K562 (cell line): Measurements from ENCODE around the gene COL24A1. TPM values are rescaled to one million over a fixed set of nuclear protein-coding genes. Genes with fewer than 3 reads are reported as not detected.

Source experiments
- ATAC-seq: fragments of 200-7000 bp; cut with Tn5 transposase; 3 replicates; pipeline ENCODE4 v1.9.1; 2020; ENCODE audit warnings: moderate library complexity
- BruUV-seq: library from RNA; stranded (reverse); fragments of 400-500 nt; replicated peaks from 2 replicates; lab custom pipeline; 2021; lab: Mats Ljungman, UMichigan
- CTCF ChIA-PET: fragments of 300-600 bp; formaldehyde crosslinking; extraction: SDS; loops from one replicate; lab custom pipeline; 2021; ENCODE audit warnings: low intra/inter-chr PET ratio; lab: Yijun Ruan, JAX
- POLR2A ChIA-PET: fragments of 300-600, 350-650 bp; sonication (Branson Sonifier 250); formaldehyde crosslinking; extraction: SDS; loops from one replicate; lab custom pipeline; 2021; ENCODE audit warnings: antibody characterized with exemption, inconsistent platforms; lab: Yijun Ruan, JAX
- DNase-seq, 4 experiments: peaks; one replicate each; pipeline versions ENCODE4 v3.0.0 to v3.0.0-alpha.2; 2011 to 2018; ENCODE audit warnings: low spot score in 3 of 4, mixed read lengths in 3 of 4; ENCODE audit errors: extremely low read depth in 1 of 4
- FAIRE-seq: peaks from 2 replicates; lab custom pipeline; 2011; peaks lifted over from hg19 to GRCh38; lab: Jason Lieb, UNC
- H2AFZ ChIP-seq: 2 replicates; pipeline ENCODE4 v1.6.0; 2011; ENCODE audit warnings: low read depth, low read length, control low read depth, inconsistent platforms
- H3K27ac ChIP-seq: fragments of 200-600 bp; 3 replicates; pipeline ENCODE4 v1.8.0; 2011; ENCODE audit warnings: low read depth, mild to moderate bottlenecking, control low read depth, inconsistent platforms, low read length, moderate library complexity, mixed read lengths; ENCODE audit errors: extremely low read depth
- H3K27me3 ChIP-seq, 2 experiments: fragments of 300-600 bp in 1 of 2; 2 replicates in 1 of 2; 3 replicates in 1 of 2; pipeline versions ENCODE4 v1.6.0 to v1.8.0; 2011; ENCODE audit warnings: inconsistent platforms in 2 of 2, low read length in 2 of 2, mild to moderate bottlenecking in 1 of 2, mixed read lengths in 1 of 2, moderate library complexity in 1 of 2; ENCODE audit not compliant: control insufficient read depth in 2 of 2, insufficient read depth in 2 of 2
- H3K36me3 ChIP-seq: fragments of 300-600 bp; 3 replicates; pipeline ENCODE4 v1.8.0; 2011; ENCODE audit warnings: mild to moderate bottlenecking, low read length, inconsistent platforms; ENCODE audit not compliant: control insufficient read depth, insufficient read depth
- H3K4me1 ChIP-seq, 2 experiments: fragments of 200-600 bp in 1 of 2; replicated peaks in 1 of 2; 2 replicates in 1 of 2; 3 replicates in 1 of 2; pipeline versions ENCODE4 v1.5.1 to v1.8.0; 2011; ENCODE audit warnings: inconsistent platforms in 2 of 2, low read length in 2 of 2, mild to moderate bottlenecking in 1 of 2, mixed read lengths in 1 of 2, moderate library complexity in 1 of 2; ENCODE audit not compliant: control insufficient read depth in 2 of 2, insufficient read depth in 2 of 2
- H3K4me2 ChIP-seq: 2 replicates; pipeline ENCODE4 v1.6.1; 2011; ENCODE audit warnings: low read length, control low read depth, inconsistent platforms, mixed read lengths; ENCODE audit not compliant: insufficient read depth
- H3K4me3 ChIP-seq: fragments of 200-600 bp; sonication (generic), shearing (Covaris generic); 2 replicates; pipeline ENCODE4 v1.5.1; 2016; ENCODE audit warnings: control low read depth, inconsistent platforms
- H3K79me2 ChIP-seq: fragments of 200-600 bp; 3 replicates; pipeline ENCODE4 v1.8.0; 2011; ENCODE audit warnings: low read length, inconsistent platforms; ENCODE audit not compliant: control insufficient read depth, insufficient read depth
- H3K9ac ChIP-seq, 2 experiments: 2 replicates each; pipeline versions ENCODE4 v1.6.0 to v1.6.1; 2011; ENCODE audit warnings: low read depth in 2 of 2, low read length in 2 of 2, control low read depth in 1 of 2, inconsistent platforms in 1 of 2, mild to moderate bottlenecking in 1 of 2, mixed read lengths in 1 of 2; ENCODE audit not compliant: insufficient read depth in 1 of 2
- H3K9me1 ChIP-seq: one replicate; pipeline ENCODE4 v1.6.0; 2011; ENCODE audit warnings: inconsistent platforms, mild to moderate bottlenecking, low read length, moderate library complexity; ENCODE audit not compliant: control insufficient read depth, insufficient read depth
- H3K9me3 ChIP-seq: replicated peaks from 2 replicates; pipeline ENCODE4 v1.5.1; 2011; ENCODE audit warnings: low read depth, low read length, inconsistent platforms; ENCODE audit not compliant: control insufficient read depth, insufficient read depth
- H4K20me1 ChIP-seq: replicated peaks from 2 replicates; pipeline ENCODE4 v1.6.1; 2011; ENCODE audit warnings: low read length, inconsistent platforms, mixed read lengths; ENCODE audit not compliant: control insufficient read depth, insufficient read depth
- BACH1 ChIP-seq: fragments of 200-800 bp; sonication (Bioruptor generic); IDR thresholded peaks from 2 replicates; pipeline ENCODE4 v1.6.1; 2016; ENCODE audit warnings: missing genetic modification characterization, missing compliant biosample characterization
- NR3C1 ChIP-seq: sonication (generic); formaldehyde crosslinking; IDR thresholded peaks from 2 replicates; pipeline ENCODE4 v1.8.1; 2022; ENCODE audit warnings: missing genetic modification reagents
- RB1 ChIP-seq: fragments of 450-650 bp; IDR thresholded peaks from 2 replicates; pipeline ENCODE4 v1.6.1; 2017; ENCODE audit warnings: low read depth, mild to moderate bottlenecking
- SOX6 ChIP-seq: fragments of 450-650 bp; IDR thresholded peaks from 2 replicates; pipeline ENCODE4 v1.6.1; 2014; ENCODE audit warnings: mild to moderate bottlenecking
- ZHX1 ChIP-seq: fragments of 150-350 bp; conservative IDR thresholded peaks from 2 replicates; pipeline ENCODE4 v1.6.1; 2014; ENCODE audit warnings: low read length
- ZNF121 ChIP-seq: sonication (generic); formaldehyde crosslinking; conservative IDR thresholded peaks from 2 replicates; pipeline ENCODE4 v1.8.0; 2022; ENCODE audit warnings: missing genetic modification reagents
- ZNF79 ChIP-seq: fragments of 250-450 bp; sonication (Bioruptor Pico); IDR thresholded peaks from 2 replicates; pipeline ENCODE4 v1.4.0; 2020; ENCODE audit warnings: low read depth, mild to moderate bottlenecking, moderate library complexity
- WGBS: fragments of 100-300 bp; shearing (Covaris generic); methylation state at CpG from one replicate; pipeline ENCODE4 v1.1.6; 2016; ENCODE audit warnings: low coverage, mixed read lengths; ENCODE audit not compliant: insufficient coverage; ENCODE audit errors: missing lambda C conversion rate; 5-methylcytosine and 5-hydroxymethylcytosine counted together
- in situ Hi-C: fragments of 300-500 bp; cut with MboI; formaldehyde crosslinking; loops from 4 replicates; pipeline ENCODE4 v1.15.0; 2018; ENCODE audit warnings: inconsistent platforms, mixed read lengths
- intact Hi-C: fragments of 100-400 bp; cut with micrococcal nuclease; formaldehyde crosslinking; loops from 2 replicates; pipeline ENCODE4 v1.14.2; 2022
- polyA plus RNA-seq, 8 experiments: library from polyadenylated mRNA; depleted of rRNA in 4 of 8; stranded (reverse) in 5 of 8; unstranded in 3 of 8; fragments of >200 nt; fragmentation: Nextera tagmentation in 2 of 8; fragmentation: Illumina TruSeq in 1 of 8; extraction: Ambion mirVana in 2 of 8; extraction: Trizol in 1 of 8; gene quantifications; 2 replicates each; pipeline versions ENCODE4 v1.2.1 to v1.2.3, GENCODE V29; 2011 to 2014; ENCODE audit warnings: inconsistent platforms in 1 of 8, missing spikeins in 1 of 8
- total RNA-seq, 7 experiments: library from RNA; depleted of rRNA in 6 of 7; stranded (reverse); fragments of >200 nt in 6 of 7; fragmentation: Illumina TruSeq in 2 of 7; extraction: Trizol in 2 of 7; gene quantifications; 2 replicates each; pipeline versions ENCODE4 v1.2.1 to v1.2.3, GENCODE V29; 2011 to 2021; ENCODE audit warnings: low replicate concordance in 1 of 7
- TF ChIP-seq, protein P1 (sequence below): fragments of 450-650 bp; formaldehyde crosslinking; conservative IDR thresholded peaks from 2 replicates; pipeline ENCODE4 v1.4.0; 2022; ENCODE audit warnings: mild to moderate bottlenecking, missing genetic modification characterization

Gene COL24A1
- total and polyA plus RNA-seq, 9 of the 15 experiments (the other 6 are each of a cell fraction or from before 2014, with no cell fraction given) = 0.01 to 0.06 (median 0.03) TPM; not detected in 2

DNA sequence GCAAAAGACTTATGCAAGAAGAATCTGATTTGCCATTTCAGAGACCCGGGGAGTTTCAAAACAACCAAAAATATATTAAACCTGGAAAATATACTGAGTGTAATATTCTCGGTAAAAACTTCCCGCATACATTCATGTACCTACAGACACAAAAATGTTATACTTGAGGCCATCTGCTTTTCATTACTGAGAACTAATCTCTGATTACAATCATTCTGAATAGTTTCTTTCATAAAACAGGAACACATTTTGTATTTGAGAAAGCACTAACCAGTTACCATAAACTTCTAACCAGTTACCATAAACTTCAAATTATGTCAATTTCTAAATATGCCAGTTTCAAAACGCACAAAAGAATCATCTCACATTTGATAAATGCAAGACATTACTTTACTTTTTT, 456.1 kb downstream of the COL24A1 start:
- no peak for ATAC-seq
- peak; percentile 37 for FAIRE-seq
- CTCF ChIA-PET = no interaction called here
- in situ Hi-C loops = no loop called here
- no peak overlapping the region for H3K4me2 ChIP-seq
- H3K9ac ChIP-seq = no peak overlapping the region
- H3K9me3 ChIP-seq = no peaks in the 10 kb centered on the region
- H3K9me1 ChIP-seq = no peaks in the 10 kb centered on the region
- H3K79me2 ChIP-seq = peaks cover 31% of the 10 kb centered on the region
- no peak overlapping the region for H3K27ac ChIP-seq
- intact Hi-C loops = loop anchor here (10.0 kb wide), 1 partner anchor 396 kb away; no protein-coding TSS in a partner anchor
- H4K20me1 ChIP-seq = no peaks in the 10 kb centered on the region
- TF ChIP-seq, protein P1, sequence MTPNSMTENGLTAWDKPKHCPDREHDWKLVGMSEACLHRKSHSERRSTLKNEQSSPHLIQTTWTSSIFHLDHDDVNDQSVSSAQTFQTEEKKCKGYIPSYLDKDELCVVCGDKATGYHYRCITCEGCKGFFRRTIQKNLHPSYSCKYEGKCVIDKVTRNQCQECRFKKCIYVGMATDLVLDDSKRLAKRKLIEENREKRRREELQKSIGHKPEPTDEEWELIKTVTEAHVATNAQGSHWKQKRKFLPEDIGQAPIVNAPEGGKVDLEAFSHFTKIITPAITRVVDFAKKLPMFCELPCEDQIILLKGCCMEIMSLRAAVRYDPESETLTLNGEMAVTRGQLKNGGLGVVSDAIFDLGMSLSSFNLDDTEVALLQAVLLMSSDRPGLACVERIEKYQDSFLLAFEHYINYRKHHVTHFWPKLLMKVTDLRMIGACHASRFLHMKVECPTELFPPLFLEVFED (CRISPR knock-in tag) = no peak
- TF ChIP-seq ZHX1 = no peak
- no peak for TF ChIP-seq SOX6
- no peak for TF ChIP-seq ZNF121
- TF ChIP-seq NR3C1 (CRISPR knock-in tag) = no peak
- no peak for TF ChIP-seq RB1
- TF ChIP-seq BACH1 (tag) = no peak
- no peak for TF ChIP-seq ZNF79 (CRISPR knock-in tag)
- WGBS = 98% methylated on average over 4 of the region's 4 CpGs
- H2AFZ ChIP-seq = no peak overlapping the region
- H3K4me1 ChIP-seq = no peaks in the 10 kb centered on the region
- H3K36me3 ChIP-seq = peaks cover 76% of the 10 kb centered on the region
- no peak overlapping the region for H3K4me3 ChIP-seq
- POLR2A ChIA-PET = interaction anchor here (1.6 kb wide), 1 partner anchor 10 kb away, joined by 4 read pairs; no protein-coding TSS in a partner anchor
- no peaks in the 10 kb centered on the region for H3K27me3 ChIP-seq
- no TSS peak for BruUV-seq
- no peak for DNase-seq
